SK-N-SH (cell line): Measurements from ENCODE around the gene DLD.

Experiments used
- CTCF ChIP-seq: fragments of 200-600 bp; sonication (generic); IDR thresholded peaks from 2 replicates; pipeline ENCODE4 v1.6.1; 2017; ENCODE audit warnings: antibody characterized with exemption, mild to moderate bottlenecking, moderate library complexity
- FOXJ3 ChIP-seq: sonication (generic); formaldehyde crosslinking; IDR thresholded peaks from 2 replicates; pipeline ENCODE4 v1.5.1; 2020; ENCODE audit warnings: mild to moderate bottlenecking, missing genetic modification reagents
- RFX5 ChIP-seq: IDR thresholded peaks from 2 replicates; pipeline ENCODE4 v1.6.1; 2012; ENCODE audit warnings: mild to moderate bottlenecking, improper control_type of control experiment, low read length

GRCh38 chr7:107850643-107851042, 40.3 kb upstream of the DLD start:
- TF ChIP-seq FOXJ3 (CRISPR knock-in tag) (no peak), CTCF (no peak), RFX5 (no peak)
